Ishikawa (cell line): ENCODE results near the gene WNT3A.

Source experiments
- CEBPB ChIP-seq: IDR thresholded peaks from 2 replicates; pipeline ENCODE4 v1.6.1; 2012
- CREB1 ChIP-seq: IDR thresholded peaks from 2 replicates; pipeline ENCODE4 v1.6.1; 2012; ENCODE audit warnings: low read depth
- EGR1 ChIP-seq: IDR thresholded peaks from 2 replicates; pipeline ENCODE4 v1.6.1; 2012
- EP300 ChIP-seq: IDR thresholded peaks from 2 replicates; pipeline ENCODE4 v1.6.1; 2012; ENCODE audit warnings: borderline replicate concordance
- FOXM1 ChIP-seq: IDR thresholded peaks from 2 replicates; pipeline ENCODE4 v1.6.1; 2012; ENCODE audit warnings: low read depth, borderline replicate concordance
- MAX ChIP-seq: IDR thresholded peaks from 2 replicates; pipeline ENCODE4 v1.6.1; 2012
- NFIC ChIP-seq: IDR thresholded peaks from 2 replicates; pipeline ENCODE4 v1.6.1; 2012
- RAD21 ChIP-seq: IDR thresholded peaks from 2 replicates; pipeline ENCODE4 v1.6.1; 2012; ENCODE audit warnings: low read depth
- REST ChIP-seq: IDR thresholded peaks from 2 replicates; pipeline ENCODE4 v1.6.1; 2012; ENCODE audit warnings: low read depth, mild to moderate bottlenecking
- TAF1 ChIP-seq: IDR thresholded peaks from 2 replicates; pipeline ENCODE4 v1.6.1; 2012; ENCODE audit warnings: low read depth, mild to moderate bottlenecking
- TCF12 ChIP-seq: IDR thresholded peaks from 2 replicates; pipeline ENCODE4 v1.6.1; 2012; ENCODE audit warnings: low read depth
- TEAD4 ChIP-seq: IDR thresholded peaks from 2 replicates; pipeline ENCODE4 v1.6.1; 2012
- USF1 ChIP-seq: IDR thresholded peaks from 2 replicates; pipeline ENCODE4 v1.6.1; 2012
- YY1 ChIP-seq: IDR thresholded peaks from 2 replicates; pipeline ENCODE4 v1.6.1; 2012; ENCODE audit warnings: low read depth
- ZBTB7A ChIP-seq: IDR thresholded peaks from 2 replicates; pipeline ENCODE4 v1.6.1; 2012; ENCODE audit warnings: low read depth

WNT3A gene

GRCh38 chr1:228063251-228064191 is 56.7 kb downstream of the WNT3A start:
- TF ChIP-seq RAD21: no peak

GRCh38 chr1:228064296-228064695 is 57.5 kb downstream of the WNT3A start:
- TF ChIP-seq TAF1 (no peak), EGR1 (no peak), RAD21 (no peak), EP300 (no peak)

GRCh38 chr1:228064741-228065542 is 58.1 kb downstream of the WNT3A start:
- TF ChIP-seq ZBTB7A (no peak), YY1 (no peak), TAF1 (no peak), RAD21 (no peak), EP300 (no peak), EGR1 (no peak), USF1 (no peak), CREB1 (no peak), CEBPB (no peak), MAX (no peak), FOXM1 (no peak), REST (no peak), NFIC (no peak), TCF12 (no peak)

GRCh38 chr1:228065543-228066347 is 58.9 kb downstream of the WNT3A start:
- TF ChIP-seq FOXM1: no peak

- TF ChIP-seq CEBPB (no peak), EP300 (no peak), ZBTB7A (no peak), CREB1 (no peak), USF1 (no peak), YY1 (no peak), TEAD4 (no peak), RAD21 (no peak), REST (no peak), FOXM1 (no peak), NFIC (no peak), MAX (no peak), EGR1 (no peak), TCF12 (no peak), TAF1 (no peak)
Observed at GRCh38 chr1:228066416-228066815, 59.6 kb downstream of the WNT3A start.
